Thyroid gland (tissue), 4 donors: ENCODE data around the gene IMMT.

Source experiments
- POLR2A ChIP-seq, 2 donors: fragments of 450-650 bp; IDR thresholded peaks; one replicate each; pipeline ENCODE4 v1.6.1; 2017; ENCODE audit warnings: antibody characterized with exemption in 2 of 2, mild to moderate bottlenecking in 2 of 2, moderate library complexity in 1 of 2
- TF ChIP-seq, protein P1 (sequence below), 6 experiments: fragments of 200-600 bp in 3 of 6; fragments of 450-650 bp in 3 of 6; sonication (generic) in 3 of 6; IDR thresholded peaks; one replicate each; pipeline ENCODE4 v1.5.1; 2016 to 2019; ENCODE audit warnings: antibody characterized with exemption in 6 of 6, mild to moderate bottlenecking in 2 of 6, inconsistent platforms in 1 of 6, moderate library complexity in 1 of 6

DNA sequence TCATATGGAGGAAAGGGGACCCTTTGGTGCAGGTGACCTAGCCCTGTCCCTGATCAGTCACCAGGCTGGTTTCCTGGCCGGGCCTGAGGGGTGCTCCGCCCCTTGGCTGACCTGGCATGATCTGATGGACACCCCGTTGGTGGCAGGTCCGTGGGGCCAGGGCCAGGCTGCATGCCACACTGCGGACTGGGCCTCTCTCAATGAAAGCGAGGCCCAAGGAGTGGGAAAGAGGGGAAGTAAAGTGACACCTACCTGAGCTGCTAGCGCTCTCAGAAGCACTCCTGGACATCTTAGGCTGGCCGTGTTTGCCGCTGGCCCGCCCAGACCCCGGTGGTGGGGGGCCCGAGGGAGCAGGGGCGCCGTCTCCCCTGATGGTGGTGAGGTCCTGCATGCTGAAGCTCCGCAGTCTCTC is 37.1 kb upstream of the IMMT start:
- TF ChIP-seq, protein P1, sequence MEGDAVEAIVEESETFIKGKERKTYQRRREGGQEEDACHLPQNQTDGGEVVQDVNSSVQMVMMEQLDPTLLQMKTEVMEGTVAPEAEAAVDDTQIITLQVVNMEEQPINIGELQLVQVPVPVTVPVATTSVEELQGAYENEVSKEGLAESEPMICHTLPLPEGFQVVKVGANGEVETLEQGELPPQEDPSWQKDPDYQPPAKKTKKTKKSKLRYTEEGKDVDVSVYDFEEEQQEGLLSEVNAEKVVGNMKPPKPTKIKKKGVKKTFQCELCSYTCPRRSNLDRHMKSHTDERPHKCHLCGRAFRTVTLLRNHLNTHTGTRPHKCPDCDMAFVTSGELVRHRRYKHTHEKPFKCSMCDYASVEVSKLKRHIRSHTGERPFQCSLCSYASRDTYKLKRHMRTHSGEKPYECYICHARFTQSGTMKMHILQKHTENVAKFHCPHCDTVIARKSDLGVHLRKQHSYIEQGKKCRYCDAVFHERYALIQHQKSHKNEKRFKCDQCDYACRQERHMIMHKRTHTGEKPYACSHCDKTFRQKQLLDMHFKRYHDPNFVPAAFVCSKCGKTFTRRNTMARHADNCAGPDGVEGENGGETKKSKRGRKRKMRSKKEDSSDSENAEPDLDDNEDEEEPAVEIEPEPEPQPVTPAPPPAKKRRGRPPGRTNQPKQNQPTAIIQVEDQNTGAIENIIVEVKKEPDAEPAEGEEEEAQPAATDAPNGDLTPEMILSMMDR (IDR thresholded peaks at IDR 0.05), result no peak
- TF ChIP-seq POLR2A (IDR thresholded peaks at IDR 0.05), result no peak
